ENCODE measurements around the gene C4A. TPM values are rescaled to one million over a fixed set of nuclear protein-coding genes. Genes with fewer than 3 reads are reported as not detected.
"Not testable (repeated sequence)": the region's sequence is repeated elsewhere in the genome, so short reads cannot be mapped to it uniquely, and the experiment has no call there.

Gene C4A
- total RNA-seq, 1 donor from 2014 or later, result 8.6 TPM

DNA sequence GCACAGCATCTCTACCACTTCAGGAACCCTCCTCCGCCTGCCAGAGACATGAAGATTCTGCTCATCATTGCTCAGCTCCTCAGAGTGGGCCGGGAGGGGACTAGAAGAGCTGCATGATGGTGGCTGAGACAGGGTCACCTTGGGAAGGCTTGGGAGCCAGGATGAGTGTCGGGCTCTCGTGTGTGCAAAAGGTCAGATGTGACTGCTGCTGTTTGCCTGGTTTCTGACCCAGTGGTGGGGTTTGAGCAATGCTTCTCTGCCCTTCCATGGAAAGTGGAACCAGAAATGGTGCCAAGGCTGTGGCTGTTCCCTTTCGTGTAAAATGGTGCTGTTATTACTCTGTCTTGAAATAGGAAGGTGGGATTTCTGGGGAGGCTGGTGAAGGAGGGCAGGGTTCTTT, 859 bp upstream of the C4A start:
- DNase-seq, result not testable (repeated sequence)

GRCh38 chr6:31989363-31989762, 7.5 kb downstream of the C4A start:
- not testable (repeated sequence) for DNase-seq

DNA sequence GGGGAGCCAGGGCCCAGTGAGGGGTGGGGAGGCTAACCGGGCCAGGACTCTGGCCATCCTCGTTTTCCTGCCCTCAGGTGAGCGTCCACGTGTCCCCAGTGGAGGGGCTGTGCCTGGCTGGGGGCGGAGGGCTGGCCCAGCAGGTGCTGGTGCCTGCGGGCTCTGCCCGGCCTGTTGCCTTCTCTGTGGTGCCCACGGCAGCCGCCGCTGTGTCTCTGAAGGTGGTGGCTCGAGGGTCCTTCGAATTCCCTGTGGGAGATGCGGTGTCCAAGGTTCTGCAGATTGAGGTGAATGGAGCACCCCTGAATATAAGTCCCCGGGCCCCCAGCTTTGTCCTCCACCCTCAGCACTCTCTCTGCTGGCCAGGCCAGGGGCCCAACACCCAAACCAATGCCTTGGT, 12.6 kb downstream of the C4A start:
- DNase-seq, result not testable (repeated sequence)

GRCh38 chr6:31996385-31996784, 14.5 kb downstream of the C4A start:
- DNase-seq, result not testable (repeated sequence)

DNA sequence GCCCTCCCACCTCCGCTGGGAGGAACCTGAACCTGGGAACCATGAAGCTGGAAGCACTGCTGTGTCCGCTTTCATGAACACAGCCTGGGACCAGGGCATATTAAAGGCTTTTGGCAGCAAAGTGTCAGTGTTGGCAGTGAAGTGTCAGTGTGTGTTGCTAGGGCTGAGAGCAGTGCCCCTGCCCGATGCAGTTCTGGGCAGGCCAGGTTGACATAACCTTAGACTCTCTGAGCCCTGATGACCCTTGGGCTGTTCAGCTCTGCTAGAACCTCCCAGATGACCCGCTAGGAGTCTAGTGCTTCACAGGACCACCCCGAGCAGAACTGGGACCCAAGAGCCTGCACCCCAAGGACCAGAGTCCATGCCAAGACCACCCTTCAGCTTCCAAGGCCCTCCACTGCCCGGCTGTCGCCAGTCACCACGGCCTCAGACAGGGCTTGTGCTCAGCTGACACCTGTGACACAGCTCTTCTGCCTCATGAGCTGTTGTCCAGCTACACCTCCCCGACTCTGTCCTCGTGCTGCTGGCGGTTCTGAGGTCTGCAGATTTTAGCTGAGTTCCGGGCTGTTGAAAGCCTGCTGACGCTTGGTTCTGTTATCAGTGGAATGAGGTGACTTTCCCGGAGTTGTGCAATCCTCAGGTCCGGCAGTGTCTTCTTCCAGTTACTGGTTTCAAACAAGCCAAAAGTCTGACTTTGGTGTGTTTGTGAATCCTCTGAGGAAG, 20.9 kb downstream of the C4A start:
- not testable (repeated sequence) for DNase-seq

DNA sequence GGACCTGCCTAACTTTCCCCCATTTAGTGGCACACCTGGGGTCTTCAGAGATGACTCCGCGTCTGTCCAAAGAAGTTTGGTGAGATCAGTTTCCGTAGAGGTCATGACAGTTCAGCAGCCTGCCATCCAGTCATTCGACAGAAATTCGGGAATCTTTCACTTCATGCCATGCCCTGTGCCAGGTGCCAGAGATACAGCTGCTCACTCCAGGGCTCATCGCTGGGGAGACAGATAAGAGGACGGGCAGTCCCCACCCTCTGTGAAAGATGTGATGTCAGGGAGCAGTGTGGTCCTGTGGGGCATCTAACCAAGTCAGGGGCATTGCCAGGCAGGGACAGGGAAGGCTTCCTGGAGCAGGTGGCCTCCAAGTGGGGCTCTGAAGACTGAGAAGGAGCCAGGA, 21.4 kb downstream of the C4A start:
- not testable (repeated sequence) for DNase-seq

- DNase-seq, result not testable (repeated sequence)
These were observed 22.5 kb downstream of the C4A start for GRCh38 chr6:32004393-32004792.

DNA sequence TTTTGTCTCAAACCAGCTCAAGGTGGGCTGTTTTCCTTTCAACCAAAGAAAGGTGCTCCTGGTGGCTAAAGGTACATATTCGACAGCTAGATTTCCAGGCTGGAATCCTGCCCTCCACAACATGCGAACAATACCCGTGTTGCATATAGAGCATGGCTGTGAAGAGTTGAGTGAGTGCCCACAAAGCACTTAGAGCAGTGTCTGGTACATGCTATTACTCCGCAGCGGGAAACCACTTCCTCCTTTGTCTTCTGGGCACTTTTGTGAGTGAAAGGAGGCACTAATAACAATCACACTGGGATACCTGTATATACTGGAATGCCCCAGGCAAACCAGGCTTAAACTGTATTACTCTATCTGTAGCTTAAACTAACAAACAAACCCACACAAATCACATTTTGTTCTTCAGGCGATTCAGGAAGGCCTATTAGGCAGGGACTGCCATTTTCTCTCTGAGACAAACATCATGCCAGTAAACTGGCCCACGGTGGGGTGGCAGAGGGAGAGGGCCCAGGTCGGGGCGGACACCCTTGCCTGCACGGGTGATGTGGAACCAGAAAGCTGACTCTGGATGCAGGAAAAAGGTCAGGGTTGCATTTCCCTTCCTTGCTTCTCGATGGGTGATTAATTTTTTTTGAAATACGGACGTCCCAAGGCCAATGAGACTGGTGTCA, 23.1 kb downstream of the C4A start:
- DNase-seq, result not testable (repeated sequence)

- DNase-seq, result not testable (repeated sequence)
These were observed 23.7 kb downstream of the C4A start for GRCh38 chr6:32005538-32005880.

GRCh38 chr6:32005991-32006529, 24.2 kb downstream of the C4A start:
- DNase-seq, result not testable (repeated sequence)

GRCh38 chr6:32007086-32007485, 25.2 kb downstream of the C4A start:
- DNase-seq, result not testable (repeated sequence)

DNA sequence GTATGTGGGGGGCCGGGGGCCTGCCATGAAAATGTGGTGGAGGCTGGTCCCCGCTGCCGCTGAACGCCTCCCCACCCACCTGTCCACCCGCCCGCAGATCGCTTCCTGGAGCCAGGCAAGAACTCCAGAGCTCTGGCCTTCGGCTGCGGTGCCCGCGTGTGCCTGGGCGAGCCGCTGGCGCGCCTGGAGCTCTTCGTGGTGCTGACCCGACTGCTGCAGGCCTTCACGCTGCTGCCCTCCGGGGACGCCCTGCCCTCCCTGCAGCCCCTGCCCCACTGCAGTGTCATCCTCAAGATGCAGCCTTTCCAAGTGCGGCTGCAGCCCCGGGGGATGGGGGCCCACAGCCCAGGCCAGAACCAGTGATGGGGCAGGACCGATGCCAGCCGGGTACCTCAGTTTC, 26.2 kb downstream of the C4A start:
- DNase-seq, result not testable (repeated sequence)

DNA sequence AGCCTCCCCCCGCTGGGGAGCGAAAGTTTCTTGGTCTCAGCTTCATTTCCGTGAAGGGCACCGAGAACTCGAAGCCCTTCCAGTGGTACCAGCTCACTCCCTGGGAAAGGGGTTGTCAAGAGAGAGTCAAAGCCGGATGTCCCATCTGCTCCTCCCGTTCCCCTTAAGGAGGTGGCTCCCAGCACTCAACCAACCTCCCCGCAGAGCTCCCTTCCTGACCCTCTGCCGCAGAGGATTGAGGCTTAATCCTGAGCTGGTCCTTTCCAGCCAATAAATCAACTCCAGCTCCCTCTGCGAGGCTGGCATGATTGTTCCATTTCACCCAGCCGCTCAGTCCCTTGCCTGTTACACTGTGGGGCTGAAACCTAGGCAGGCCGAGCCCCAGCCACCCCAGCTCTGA, 26.8 kb downstream of the C4A start:
- not testable (repeated sequence) for DNase-seq

DNA sequence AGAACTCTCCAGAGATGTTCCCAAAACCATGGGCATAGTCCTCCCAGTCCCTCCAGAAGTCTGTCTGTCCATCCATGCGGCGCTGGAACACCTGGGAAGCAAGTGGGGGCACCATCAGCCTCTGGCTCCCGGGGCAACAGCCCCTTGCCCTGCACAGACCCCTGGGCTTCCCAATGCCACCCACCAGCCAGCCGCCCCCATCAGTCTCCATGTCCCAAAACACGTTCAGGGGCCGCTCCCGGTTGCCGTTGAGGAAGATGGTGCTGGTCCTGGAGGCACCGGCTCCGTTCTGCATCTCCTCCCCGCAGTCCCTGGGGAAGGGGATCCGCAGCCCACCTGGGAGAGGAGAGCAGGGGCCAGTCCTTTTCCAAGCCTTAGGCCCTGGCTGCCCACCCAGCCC, 27.7 kb downstream of the C4A start:
- DNase-seq, result not testable (repeated sequence)

DNA sequence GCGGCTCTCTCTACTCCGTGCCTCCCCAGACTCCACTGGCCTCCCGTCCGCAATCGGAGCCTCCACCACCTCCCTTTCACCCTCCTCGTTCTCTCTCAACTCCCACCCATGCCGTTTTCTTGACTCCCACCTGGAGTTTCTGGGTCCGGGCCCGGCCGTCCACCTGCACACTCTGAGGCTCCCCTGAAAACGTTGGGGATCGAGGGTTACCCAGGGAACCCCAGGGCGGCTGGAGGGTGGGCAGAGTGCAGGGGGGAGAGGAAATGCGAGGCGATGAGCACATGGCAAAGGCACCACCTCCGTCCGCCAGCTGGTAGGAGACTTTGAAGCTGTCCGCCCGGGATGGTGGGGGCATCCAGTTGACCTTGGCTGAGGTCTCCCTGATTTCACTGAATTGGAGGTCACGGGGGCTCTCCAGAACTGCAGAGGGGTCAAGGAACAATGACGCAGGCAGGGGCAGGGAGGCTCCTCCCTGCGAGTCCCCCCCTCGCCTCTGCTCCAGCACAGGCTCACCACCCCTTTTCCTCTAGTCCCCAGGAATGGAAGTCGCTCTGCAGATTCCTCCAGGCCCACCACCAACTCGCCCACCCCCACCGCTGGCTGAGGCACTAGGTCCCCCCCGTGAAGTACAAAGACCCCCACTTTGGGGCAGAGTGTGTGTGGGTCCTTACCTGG, 29.1 kb downstream of the C4A start:
- DNase-seq, result not testable (repeated sequence)

GRCh38 chr6:32012941-32013617, 31.2 kb downstream of the C4A start:
- DNase-seq, result not testable (repeated sequence)

DNA sequence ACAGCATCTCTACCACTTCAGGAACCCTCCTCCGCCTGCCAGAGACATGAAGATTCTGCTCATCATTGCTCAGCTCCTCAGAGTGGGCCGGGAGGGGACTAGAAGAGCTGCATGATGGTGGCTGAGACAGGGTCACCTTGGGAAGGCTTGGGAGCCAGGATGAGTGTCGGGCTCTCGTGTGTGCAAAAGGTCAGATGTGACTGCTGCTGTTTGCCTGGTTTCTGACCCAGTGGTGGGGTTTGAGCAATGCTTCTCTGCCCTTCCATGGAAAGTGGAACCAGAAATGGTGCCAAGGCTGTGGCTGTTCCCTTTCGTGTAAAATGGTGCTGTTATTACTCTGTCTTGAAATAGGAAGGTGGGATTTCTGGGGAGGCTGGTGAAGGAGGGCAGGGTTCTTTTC, 31.9 kb downstream of the C4A start:
- not testable (repeated sequence) for DNase-seq

GRCh38 chr6:32014547-32014946, 32.7 kb downstream of the C4A start, which contains the start of gene C4B:
C4B (plus strand) TSS chr6:32014795; CDS start chr6:32014846, 51 bp downstream.
- DNase-seq, result not testable (repeated sequence)

DNA sequence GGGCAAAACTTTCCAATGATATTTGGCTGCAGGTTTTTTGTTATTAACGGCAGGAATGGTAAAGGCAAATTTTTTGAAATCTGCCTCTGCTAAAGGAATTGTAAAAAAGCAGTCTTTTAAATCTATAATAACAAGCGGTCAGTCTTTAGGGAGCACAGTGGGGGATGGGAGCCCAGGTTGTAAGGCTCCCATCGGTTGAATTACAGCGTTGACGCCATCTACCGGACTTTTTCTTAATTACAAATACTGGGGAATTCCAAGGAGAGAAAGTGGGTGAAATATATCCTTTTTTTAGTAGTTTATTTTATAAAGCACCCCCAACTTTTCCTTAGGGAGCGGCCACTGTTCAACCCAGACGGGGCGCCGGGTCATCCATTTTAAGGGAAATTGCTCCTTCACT, 40.2 kb downstream of the C4A start:
- not testable (repeated sequence) for DNase-seq

DNA sequence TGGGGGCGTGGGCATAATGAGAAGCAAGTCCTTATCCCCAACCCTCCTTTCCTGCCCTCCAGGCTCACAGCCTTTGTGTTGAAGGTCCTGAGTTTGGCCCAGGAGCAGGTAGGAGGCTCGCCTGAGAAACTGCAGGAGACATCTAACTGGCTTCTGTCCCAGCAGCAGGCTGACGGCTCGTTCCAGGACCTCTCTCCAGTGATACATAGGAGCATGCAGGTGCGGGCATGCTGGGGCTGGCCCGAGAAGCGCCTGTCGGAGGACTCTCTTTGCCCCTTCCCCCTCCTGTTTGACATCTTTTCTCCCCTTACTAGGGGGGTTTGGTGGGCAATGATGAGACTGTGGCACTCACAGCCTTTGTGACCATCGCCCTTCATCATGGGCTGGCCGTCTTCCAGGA, 46.8 kb downstream of the C4A start:
- not testable (repeated sequence) for DNase-seq

DNA sequence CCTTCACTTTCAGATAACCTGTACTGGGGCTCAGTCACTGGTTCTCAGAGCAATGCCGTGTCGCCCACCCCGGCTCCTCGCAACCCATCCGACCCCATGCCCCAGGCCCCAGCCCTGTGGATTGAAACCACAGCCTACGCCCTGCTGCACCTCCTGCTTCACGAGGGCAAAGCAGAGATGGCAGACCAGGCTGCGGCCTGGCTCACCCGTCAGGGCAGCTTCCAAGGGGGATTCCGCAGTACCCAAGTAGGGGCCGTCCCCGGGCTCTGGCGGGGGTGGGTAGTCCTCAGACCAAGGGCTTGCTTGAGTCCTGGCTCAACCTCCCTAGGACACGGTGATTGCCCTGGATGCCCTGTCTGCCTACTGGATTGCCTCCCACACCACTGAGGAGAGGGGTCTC, 47.7 kb downstream of the C4A start:
- not testable (repeated sequence) for DNase-seq

- DNase-seq, result not testable (repeated sequence)
These were observed 53.6 kb downstream of the C4A start for GRCh38 chr6:32035283-32036013.

All from occipital lobe (tissue), 2 donors.